ENCODE results near the gene PRR33. TPM values are rescaled to one million over a fixed set of nuclear protein-coding genes. Genes with fewer than 3 reads are reported as not detected.
"Not testable (repeated sequence)": the region's sequence is repeated elsewhere in the genome, so short reads cannot be mapped to it uniquely, and the experiment has no call there.

Gene PRR33
- total and polyA plus RNA-seq, 7 donors: 0.13 TPM; not detected in 6

GRCh38 chr11:1877211-1878136, 14.2 kb downstream of the PRR33 start:
- WGBS, 2 donors: 30 to 59% methylated on average over 33 of the region's 33 CpGs
- intact Hi-C loops (cut with DNase I): no loop called here
- peaks cover 0 to 58% (median 49%) of the 10 kb centered on the region in 4 donors for H3K4me1 ChIP-seq
- TF ChIP-seq, protein P1, sequence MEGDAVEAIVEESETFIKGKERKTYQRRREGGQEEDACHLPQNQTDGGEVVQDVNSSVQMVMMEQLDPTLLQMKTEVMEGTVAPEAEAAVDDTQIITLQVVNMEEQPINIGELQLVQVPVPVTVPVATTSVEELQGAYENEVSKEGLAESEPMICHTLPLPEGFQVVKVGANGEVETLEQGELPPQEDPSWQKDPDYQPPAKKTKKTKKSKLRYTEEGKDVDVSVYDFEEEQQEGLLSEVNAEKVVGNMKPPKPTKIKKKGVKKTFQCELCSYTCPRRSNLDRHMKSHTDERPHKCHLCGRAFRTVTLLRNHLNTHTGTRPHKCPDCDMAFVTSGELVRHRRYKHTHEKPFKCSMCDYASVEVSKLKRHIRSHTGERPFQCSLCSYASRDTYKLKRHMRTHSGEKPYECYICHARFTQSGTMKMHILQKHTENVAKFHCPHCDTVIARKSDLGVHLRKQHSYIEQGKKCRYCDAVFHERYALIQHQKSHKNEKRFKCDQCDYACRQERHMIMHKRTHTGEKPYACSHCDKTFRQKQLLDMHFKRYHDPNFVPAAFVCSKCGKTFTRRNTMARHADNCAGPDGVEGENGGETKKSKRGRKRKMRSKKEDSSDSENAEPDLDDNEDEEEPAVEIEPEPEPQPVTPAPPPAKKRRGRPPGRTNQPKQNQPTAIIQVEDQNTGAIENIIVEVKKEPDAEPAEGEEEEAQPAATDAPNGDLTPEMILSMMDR (IDR thresholded peaks at IDR 0.05): no peak
- TF ChIP-seq POLR2AphosphoS5 (IDR thresholded peaks at IDR 0.05): peak in 1 of 4 donors; percentile 7
- no peaks in the 10 kb centered on the region for H3K9me3 ChIP-seq
- H3K27me3 ChIP-seq: peaks cover 0 to 6% (median 6%) of the 10 kb centered on the region in 3 donors
- peak; percentile 80 for DNase-seq
- H3K4me3 ChIP-seq: no peak overlapping the region
- H3K27ac ChIP-seq: peak overlapping the region; percentile 59 to 78 (median 66)
- no peaks in the 10 kb centered on the region for H3K36me3 ChIP-seq

DNA sequence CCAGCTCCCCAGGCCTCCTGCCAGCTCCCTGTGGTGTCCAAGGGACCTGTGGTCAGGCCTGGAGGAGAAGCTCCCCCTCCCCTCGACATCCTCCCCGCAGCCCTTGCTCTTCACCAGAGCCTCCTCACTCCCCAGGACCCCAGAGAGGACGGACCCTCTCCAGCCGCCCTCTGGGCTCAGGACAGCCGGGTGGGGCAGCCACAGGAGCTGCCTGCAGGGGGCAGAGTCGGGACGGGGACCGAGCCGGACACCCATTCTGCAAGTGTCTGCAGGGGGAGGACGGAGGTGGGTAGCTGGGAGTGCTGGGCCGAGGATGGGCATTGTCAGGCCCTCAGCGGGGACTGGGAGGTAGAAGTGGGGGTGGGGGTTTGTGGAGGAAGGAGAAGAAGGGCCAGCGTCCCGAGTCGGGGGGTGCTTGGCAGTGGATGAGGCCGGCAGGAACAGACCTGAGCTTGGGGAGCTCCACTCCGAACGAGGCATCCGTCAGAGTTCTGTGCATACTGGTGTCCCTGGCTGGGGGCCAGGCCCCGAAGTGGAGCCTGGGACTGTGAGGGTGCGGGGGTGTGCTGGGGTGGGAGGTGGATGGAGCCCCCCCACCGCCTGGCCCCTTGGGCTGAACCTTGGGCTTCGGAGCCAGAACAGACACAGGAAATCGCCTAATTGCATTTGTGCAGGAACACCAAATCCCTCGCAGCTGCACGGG, 15.2 kb downstream of the PRR33 start:
- Histone ChIP-seq H3K4me1 (peaks cover 0 to 49% (median 40%) of the 10 kb centered on the region in 4 donors), H3K27me3 (peaks cover 0 to 14% (median 10%) of the 10 kb centered on the region in 3 donors), H3K9me3 (no peaks in the 10 kb centered on the region), H3K36me3 (no peaks in the 10 kb centered on the region), H3K4me3 (peak overlapping the region in 2 of 4 donors; percentile 2 to 19), H3K27ac (peak overlapping the region; percentile 24 to 78 (median 66))
- WGBS, 2 donors: 25 to 50% methylated on average over 26 of the region's 26 CpGs
- TF ChIP-seq POLR2AphosphoS5 (IDR thresholded peaks at IDR 0.05) (peak in 1 of 4 donors; percentile 8), POLR2A (IDR thresholded peaks at IDR 0.05) (no peak), EP300 (IDR thresholded peaks at IDR 0.05) (no peak)
- TF ChIP-seq, protein P1 (IDR thresholded peaks at IDR 0.05): peak in 3 of 4 experiments; percentile 10 to 35 (median 19)
- peak; percentile 80 for DNase-seq
- intact Hi-C loops (cut with DNase I): no loop called here

GRCh38 chr11:1875851-1876301, 15.8 kb downstream of the PRR33 start:
- H3K9me3 ChIP-seq; H3K36me3 ChIP-seq; DNase-seq; intact Hi-C loops (cut with DNase I): not testable (repeated sequence)
- Histone ChIP-seq H3K4me3 (peak overlapping the region in 1 of 4 donors; percentile 2), H3K27me3 (peaks cover 0 to 20% (median 16%) of the 10 kb centered on the region in 3 donors), H3K4me1 (peaks cover 0 to 46% (median 38%) of the 10 kb centered on the region in 4 donors), H3K27ac (peak overlapping the region; percentile 24 to 78 (median 66))
- 46 to 70% methylated on average over 13 of the region's 13 CpGs for WGBS, 2 donors

GRCh38 chr11:1875093-1875850, 16.4 kb downstream of the PRR33 start:
- 30 to 56% methylated on average over 28 of the region's 28 CpGs for WGBS, 2 donors
- DNase-seq: peak; percentile 66
- H3K4me1 ChIP-seq: peaks cover 0 to 45% (median 37%) of the 10 kb centered on the region in 4 donors
- H3K9me3 ChIP-seq: no peaks in the 10 kb centered on the region
- TF ChIP-seq, protein P1 (IDR thresholded peaks at IDR 0.05): no peak
- TF ChIP-seq EP300 (IDR thresholded peaks at IDR 0.05) (no peak), POLR2A (IDR thresholded peaks at IDR 0.05) (no peak), POLR2AphosphoS5 (IDR thresholded peaks at IDR 0.05) (no peak)
- no peak overlapping the region for H3K4me3 ChIP-seq
- peak overlapping the region; percentile 28 to 78 (median 60) for H3K27ac ChIP-seq
- no peaks in the 10 kb centered on the region for H3K36me3 ChIP-seq
- H3K27me3 ChIP-seq: peaks cover 0 to 25% (median 21%) of the 10 kb centered on the region in 3 donors
- intact Hi-C loops (cut with DNase I): no loop called here

GRCh38 chr11:1874441-1875092, 17.1 kb downstream of the PRR33 start:
- H3K36me3 ChIP-seq; intact Hi-C loops (cut with DNase I); H3K9me3 ChIP-seq; H3K4me3 ChIP-seq: not testable (repeated sequence)
- Histone ChIP-seq H3K4me1 (peaks cover 0 to 43% (median 36%) of the 10 kb centered on the region in 4 donors), H3K27me3 (peaks cover 0 to 32% (median 25%) of the 10 kb centered on the region in 3 donors), H3K27ac (peak overlapping the region; percentile 28 to 78 (median 60))
- peak; percentile 66 for DNase-seq
- 59 to 83% methylated on average over 17 of the region's 17 CpGs for whole genome bisulfite sequencing, 2 donors

- Histone ChIP-seq H3K4me1 (peaks cover 0 to 43% (median 36%) of the 10 kb centered on the region in 4 donors), H3K27ac (peak overlapping the region in 2 of 4 donors; percentile 31 to 69), H3K27me3 (peaks cover 0 to 37% (median 29%) of the 10 kb centered on the region in 3 donors)
- H3K9me3 ChIP-seq; H3K36me3 ChIP-seq; H3K4me3 ChIP-seq; intact Hi-C loops (cut with DNase I): not testable (repeated sequence)
- 88 to 89% methylated on average over 17 of the region's 17 CpGs for WGBS, 2 donors
- peak; percentile 18 for DNase-seq
These were observed 17.9 kb downstream of the PRR33 start for GRCh38 chr11:1873813-1874150.

Measured in sigmoid colon (tissue), 7 donors.